Chondrocyte (in vitro differentiated cells): ENCODE results near the gene TTYH3. TPM values are rescaled to one million over a fixed set of nuclear protein-coding genes. Genes with fewer than 3 reads are reported as not detected.
A peak's percentile ranks its signal among the peaks of the same experiment; 100 is the strongest.

Source experiments
- DNase-seq: peaks from one replicate; pipeline ENCODE4 v3.0.0; 2021; ENCODE audit warnings: mixed read lengths, low spot score
- H3K27ac Mint-ChIP-seq: one replicate; pipeline ENCODE4 v1.8.0; 2021; ENCODE audit warnings: mild to moderate bottlenecking, moderate library complexity, mixed read lengths; ENCODE audit not compliant: unreplicated experiment
- H3K27me3 Mint-ChIP-seq: 2 replicates; pipeline ENCODE4 v1.8.0; 2021; ENCODE audit warnings: low read depth, mixed read lengths
- H3K36me3 Mint-ChIP-seq: 2 replicates; pipeline ENCODE4 v1.8.0; 2021; ENCODE audit warnings: low read depth, mixed read lengths
- H3K4me1 Mint-ChIP-seq: 2 replicates; pipeline ENCODE4 v1.8.0; 2021; ENCODE audit warnings: low read depth, mild to moderate bottlenecking, mixed read lengths
- H3K4me3 Mint-ChIP-seq: one replicate; pipeline ENCODE4 v1.8.0; 2021; ENCODE audit warnings: mild to moderate bottlenecking, moderate library complexity, mixed read lengths; ENCODE audit not compliant: unreplicated experiment
- H3K9me3 Mint-ChIP-seq: 2 replicates; pipeline ENCODE4 v1.8.0; 2021; ENCODE audit warnings: low read depth, mixed read lengths
- CTCF ChIP-seq: fragments of 200-600 bp; sonication (generic); IDR thresholded peaks from 2 replicates; pipeline ENCODE4 v1.5.0; 2021; ENCODE audit warnings: antibody characterized with exemption, mild to moderate bottlenecking, moderate library complexity
- long read RNA-seq: library from polyadenylated mRNA; stranded (forward); transcript quantifications from one replicate; pipeline ENCODE4 v2.0.0, GENCODE V29; 2021
- total RNA-seq: library from RNA; stranded (reverse); gene quantifications from 3 replicates; pipeline ENCODE4 v1.2.1, GENCODE V29; 2021

Gene TTYH3, protein sequence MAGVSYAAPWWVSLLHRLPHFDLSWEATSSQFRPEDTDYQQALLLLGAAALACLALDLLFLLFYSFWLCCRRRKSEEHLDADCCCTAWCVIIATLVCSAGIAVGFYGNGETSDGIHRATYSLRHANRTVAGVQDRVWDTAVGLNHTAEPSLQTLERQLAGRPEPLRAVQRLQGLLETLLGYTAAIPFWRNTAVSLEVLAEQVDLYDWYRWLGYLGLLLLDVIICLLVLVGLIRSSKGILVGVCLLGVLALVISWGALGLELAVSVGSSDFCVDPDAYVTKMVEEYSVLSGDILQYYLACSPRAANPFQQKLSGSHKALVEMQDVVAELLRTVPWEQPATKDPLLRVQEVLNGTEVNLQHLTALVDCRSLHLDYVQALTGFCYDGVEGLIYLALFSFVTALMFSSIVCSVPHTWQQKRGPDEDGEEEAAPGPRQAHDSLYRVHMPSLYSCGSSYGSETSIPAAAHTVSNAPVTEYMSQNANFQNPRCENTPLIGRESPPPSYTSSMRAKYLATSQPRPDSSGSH
- 196 to 209 TPM (median 198 TPM) in 3 replicates for total RNA-seq
- long read RNA-seq, full-length matches to known transcripts = 130 of 289 reads
- long read RNA-seq, partial matches to known transcripts = 40 of 289 reads
- long read RNA-seq, other reads (novel, unspliced or antisense) = 119 of 289 reads

DNA sequence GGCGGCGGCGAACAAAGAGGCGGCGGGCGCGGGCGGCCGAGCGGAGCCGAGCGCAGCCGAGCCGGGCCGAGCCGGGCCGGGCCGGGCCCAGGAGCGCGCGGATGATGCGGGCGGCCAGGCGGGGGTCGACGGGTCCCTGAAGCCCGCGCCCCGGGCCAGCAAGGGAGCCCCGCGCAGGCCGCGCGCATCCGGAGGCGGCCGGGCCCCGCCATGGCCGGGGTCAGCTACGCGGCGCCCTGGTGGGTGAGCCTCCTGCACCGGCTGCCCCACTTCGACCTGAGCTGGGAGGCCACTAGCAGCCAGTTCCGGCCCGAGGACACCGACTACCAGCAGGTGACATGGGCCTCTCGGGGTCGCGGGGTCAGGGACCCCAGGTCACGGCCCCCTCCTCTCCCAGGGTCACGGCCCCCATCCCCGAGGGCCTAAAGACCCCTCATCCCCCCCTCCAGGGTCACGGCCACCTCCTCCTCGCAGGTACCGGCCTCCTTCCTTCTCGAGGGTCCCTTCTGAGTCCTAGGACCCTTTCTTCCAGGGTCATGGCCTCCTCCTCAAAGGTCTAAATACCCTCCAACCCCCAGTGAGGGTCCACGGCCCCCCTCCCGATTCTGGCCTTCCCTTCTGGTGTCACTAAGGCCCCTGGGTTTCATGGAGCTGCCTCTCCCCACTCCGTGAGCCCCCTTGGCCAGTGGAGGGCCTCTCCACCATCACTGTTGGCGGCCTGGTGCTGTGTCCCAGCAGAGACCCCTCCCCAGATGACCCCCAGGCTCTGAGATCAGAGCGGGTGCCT is at the start of gene TTYH3:
Gene TTYH3 (plus strand): TSS at position 41 of the 787 bp plus-strand sequence. CDS start 170 bp downstream, at position 211.
- peaks cover 38% of the 10 kb centered on the region for H3K4me1 Mint-ChIP-seq
- peak within 1 kb of the TSS; percentile 92 for H3K4me3 Mint-ChIP-seq
- H3K36me3 Mint-ChIP-seq = no peaks in the 10 kb centered on the region
- peak within 1 kb of the TSS; percentile 98 for H3K27ac Mint-ChIP-seq
- no peak for TF ChIP-seq CTCF
- H3K9me3 Mint-ChIP-seq = no peaks in the 10 kb centered on the region
- no peak for DNase-seq
- H3K27me3 Mint-ChIP-seq = no peaks in the 10 kb centered on the region

DNA sequence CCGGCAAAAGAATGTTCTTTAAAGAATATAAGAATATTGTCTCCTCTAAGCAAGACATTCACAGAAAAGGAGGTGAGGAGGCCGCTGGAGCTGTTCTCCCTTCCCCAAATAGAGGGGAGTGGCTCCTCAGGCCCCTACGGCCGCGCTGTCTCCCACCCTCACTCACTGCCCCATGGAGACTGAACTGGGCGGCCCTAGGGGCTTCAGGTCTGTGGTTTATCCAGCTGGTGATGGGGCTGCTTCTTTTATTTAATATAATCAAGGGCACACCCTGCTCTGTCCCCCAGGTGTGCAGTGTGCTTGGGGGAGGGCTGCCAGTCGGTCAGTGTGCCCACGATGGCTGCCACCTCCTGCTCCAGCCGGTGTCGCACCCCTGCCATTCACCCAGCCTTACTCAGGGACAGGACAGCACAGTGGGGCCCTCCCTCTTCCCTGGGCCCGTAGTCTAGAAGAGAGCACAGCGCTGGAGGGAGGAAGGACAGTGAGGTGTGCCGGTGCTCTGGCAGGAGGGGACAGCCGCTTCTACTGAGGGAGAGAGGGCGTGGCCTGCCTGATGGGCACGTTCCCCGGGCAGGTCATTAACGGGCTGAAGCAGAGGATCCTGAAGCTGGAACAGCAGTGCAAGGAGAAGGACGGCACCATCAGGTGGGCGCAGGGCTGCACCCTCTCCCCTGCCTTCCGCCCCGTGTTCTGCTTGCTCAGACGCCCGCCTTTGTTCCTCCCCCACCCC is 49.6 kb upstream of the TTYH3 start:
- no peak for TF ChIP-seq CTCF
- no peak overlapping the region for H3K27ac Mint-ChIP-seq
- no peaks in the 10 kb centered on the region for H3K9me3 Mint-ChIP-seq
- no peak for DNase-seq
- H3K4me3 Mint-ChIP-seq = no peak overlapping the region
- H3K4me1 Mint-ChIP-seq = no peaks in the 10 kb centered on the region
- peaks cover 24% of the 10 kb centered on the region for H3K36me3 Mint-ChIP-seq
- no peaks in the 10 kb centered on the region for H3K27me3 Mint-ChIP-seq

GRCh38 chr7:2583798-2584580 is 47.8 kb upstream of the TTYH3 start:
- Mint-ChIP-seq H3K4me1 (no peaks in the 10 kb centered on the region), H3K27me3 (no peaks in the 10 kb centered on the region), H3K36me3 (peaks cover 23% of the 10 kb centered on the region), H3K4me3 (no peak overlapping the region), H3K9me3 (no peaks in the 10 kb centered on the region), H3K27ac (no peak overlapping the region)
- no peak for TF ChIP-seq CTCF
- DNase-seq = no peak

DNA sequence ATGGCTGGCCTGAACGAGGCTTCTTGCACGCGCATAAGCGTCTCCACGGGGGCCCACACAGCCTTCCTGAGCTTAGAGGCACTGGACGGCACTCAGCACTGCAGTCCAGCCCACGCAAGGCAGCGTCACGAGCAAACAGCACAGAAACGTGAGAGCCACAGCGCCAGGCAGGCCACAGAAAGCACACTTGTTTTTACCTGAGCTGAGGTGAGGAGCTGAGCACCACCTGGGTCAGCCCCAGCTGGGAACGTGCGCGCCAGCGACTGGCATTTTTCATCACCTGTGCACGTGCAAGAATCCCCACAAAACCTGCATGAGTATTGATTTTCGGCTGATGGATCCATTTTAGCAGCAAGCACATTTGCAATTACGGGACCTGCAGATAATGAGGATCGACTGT is 46.3 kb upstream of the TTYH3 start:
- H3K36me3 Mint-ChIP-seq = peaks cover 25% of the 10 kb centered on the region

More for the DNA sequence above, 46.3 kb upstream of the TTYH3 start:
- Mint-ChIP-seq H3K4me1 (no peaks in the 10 kb centered on the region), H3K9me3 (no peaks in the 10 kb centered on the region), H3K4me3 (no peak overlapping the region), H3K27ac (no peak overlapping the region), H3K27me3 (no peaks in the 10 kb centered on the region)
- no peak for TF ChIP-seq CTCF
- no peak for DNase-seq
